Endothelial cell (in vitro differentiated cells): ENCODE data around the gene PLXNA2. TPM values are rescaled to one million over a fixed set of nuclear protein-coding genes. Genes with fewer than 3 reads are reported as not detected.
A peak's percentile ranks its signal among the peaks of the same experiment; 100 is the strongest.

ENCODE experiments used
- DNase-seq: peaks from one replicate; pipeline ENCODE4 v3.0.0; 2021; ENCODE audit warnings: low spot score
- H3K27ac Mint-ChIP-seq: one replicate; pipeline ENCODE4 v1.8.0; 2021; ENCODE audit warnings: mixed read lengths, inconsistent platforms; ENCODE audit not compliant: unreplicated experiment
- H3K27me3 Mint-ChIP-seq: one replicate; pipeline ENCODE4 v1.8.0; 2021; ENCODE audit warnings: mild to moderate bottlenecking, moderate library complexity, mixed read lengths, inconsistent platforms; ENCODE audit not compliant: unreplicated experiment
- H3K36me3 Mint-ChIP-seq: one replicate; pipeline ENCODE4 v1.8.0; 2021; ENCODE audit warnings: mild to moderate bottlenecking, low read depth, mixed read lengths, inconsistent platforms; ENCODE audit not compliant: unreplicated experiment
- H3K4me1 Mint-ChIP-seq: one replicate; pipeline ENCODE4 v1.8.0; 2021; ENCODE audit warnings: mild to moderate bottlenecking, mixed read lengths, inconsistent platforms; ENCODE audit not compliant: unreplicated experiment
- H3K4me3 Mint-ChIP-seq: one replicate; pipeline ENCODE4 v1.8.0; 2021; ENCODE audit warnings: mild to moderate bottlenecking, mixed read lengths, inconsistent platforms; ENCODE audit not compliant: unreplicated experiment
- H3K9me3 Mint-ChIP-seq: one replicate; pipeline ENCODE4 v1.8.0; 2021; ENCODE audit warnings: mixed read lengths, inconsistent platforms; ENCODE audit not compliant: unreplicated experiment
- total RNA-seq: library from RNA; stranded (reverse); fragmentation: NEBNext Ultra II Directional; extraction: Animal tissue kit (Norgen Biotek cat#: 25700); gene quantifications from one replicate; pipeline ENCODE4 v1.2.1, GENCODE V29; 2021; ENCODE audit not compliant: unreplicated experiment
- TF ChIP-seq, protein P1 (sequence below): fragments of 200-600 bp; sonication (generic); IDR thresholded peaks from one replicate; pipeline ENCODE4 v1.5.0; 2021; ENCODE audit warnings: antibody characterized with exemption; ENCODE audit not compliant: unreplicated experiment

Gene PLXNA2
- total RNA-seq, 1 donor from 2014 or later: 25.6 TPM

DNA sequence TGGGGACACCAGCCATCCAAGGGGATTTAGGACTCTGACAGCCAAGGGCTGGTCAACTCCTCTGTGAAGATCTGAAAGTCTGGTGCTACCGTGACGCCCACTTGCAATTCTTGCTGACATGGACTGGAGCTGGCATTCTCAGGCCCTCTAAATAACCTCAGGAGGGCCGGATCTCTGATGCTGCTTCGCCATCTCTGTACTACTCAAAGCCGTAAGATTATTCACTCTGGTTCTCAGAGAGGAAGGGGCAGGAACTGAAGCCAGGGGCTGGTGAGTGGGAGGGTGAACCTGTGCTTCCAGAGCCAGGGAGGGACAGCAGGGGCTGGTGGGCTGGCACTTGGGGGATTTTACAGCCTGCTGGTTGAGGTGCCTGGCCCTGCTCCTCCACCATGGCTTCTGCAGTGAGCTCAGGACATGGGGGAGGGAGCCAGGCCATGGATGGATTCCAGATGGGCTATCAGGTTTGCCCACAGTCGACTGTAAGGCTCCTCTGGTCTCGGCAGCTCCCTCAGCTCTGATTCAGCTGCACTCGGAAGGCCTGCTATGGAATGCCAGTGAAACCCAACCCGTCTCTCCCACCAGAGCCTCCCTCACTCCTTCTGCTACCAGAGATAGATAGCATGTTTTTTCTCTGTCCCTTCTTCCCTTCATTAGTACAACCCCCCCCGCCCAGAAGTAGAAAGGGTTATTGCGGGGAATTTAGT lies 84.5 kb downstream of the PLXNA2 start:
- no peak overlapping the region for H3K27ac Mint-ChIP-seq
- TF ChIP-seq, protein P1, sequence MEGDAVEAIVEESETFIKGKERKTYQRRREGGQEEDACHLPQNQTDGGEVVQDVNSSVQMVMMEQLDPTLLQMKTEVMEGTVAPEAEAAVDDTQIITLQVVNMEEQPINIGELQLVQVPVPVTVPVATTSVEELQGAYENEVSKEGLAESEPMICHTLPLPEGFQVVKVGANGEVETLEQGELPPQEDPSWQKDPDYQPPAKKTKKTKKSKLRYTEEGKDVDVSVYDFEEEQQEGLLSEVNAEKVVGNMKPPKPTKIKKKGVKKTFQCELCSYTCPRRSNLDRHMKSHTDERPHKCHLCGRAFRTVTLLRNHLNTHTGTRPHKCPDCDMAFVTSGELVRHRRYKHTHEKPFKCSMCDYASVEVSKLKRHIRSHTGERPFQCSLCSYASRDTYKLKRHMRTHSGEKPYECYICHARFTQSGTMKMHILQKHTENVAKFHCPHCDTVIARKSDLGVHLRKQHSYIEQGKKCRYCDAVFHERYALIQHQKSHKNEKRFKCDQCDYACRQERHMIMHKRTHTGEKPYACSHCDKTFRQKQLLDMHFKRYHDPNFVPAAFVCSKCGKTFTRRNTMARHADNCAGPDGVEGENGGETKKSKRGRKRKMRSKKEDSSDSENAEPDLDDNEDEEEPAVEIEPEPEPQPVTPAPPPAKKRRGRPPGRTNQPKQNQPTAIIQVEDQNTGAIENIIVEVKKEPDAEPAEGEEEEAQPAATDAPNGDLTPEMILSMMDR: no peak
- no peak overlapping the region for H3K4me3 Mint-ChIP-seq
- peaks cover 40% of the 10 kb centered on the region for H3K4me1 Mint-ChIP-seq
- no peaks in the 10 kb centered on the region for H3K36me3 Mint-ChIP-seq
- H3K9me3 Mint-ChIP-seq: no peaks in the 10 kb centered on the region
- no peak for DNase-seq
- peaks cover 4% of the 10 kb centered on the region for H3K27me3 Mint-ChIP-seq

DNA sequence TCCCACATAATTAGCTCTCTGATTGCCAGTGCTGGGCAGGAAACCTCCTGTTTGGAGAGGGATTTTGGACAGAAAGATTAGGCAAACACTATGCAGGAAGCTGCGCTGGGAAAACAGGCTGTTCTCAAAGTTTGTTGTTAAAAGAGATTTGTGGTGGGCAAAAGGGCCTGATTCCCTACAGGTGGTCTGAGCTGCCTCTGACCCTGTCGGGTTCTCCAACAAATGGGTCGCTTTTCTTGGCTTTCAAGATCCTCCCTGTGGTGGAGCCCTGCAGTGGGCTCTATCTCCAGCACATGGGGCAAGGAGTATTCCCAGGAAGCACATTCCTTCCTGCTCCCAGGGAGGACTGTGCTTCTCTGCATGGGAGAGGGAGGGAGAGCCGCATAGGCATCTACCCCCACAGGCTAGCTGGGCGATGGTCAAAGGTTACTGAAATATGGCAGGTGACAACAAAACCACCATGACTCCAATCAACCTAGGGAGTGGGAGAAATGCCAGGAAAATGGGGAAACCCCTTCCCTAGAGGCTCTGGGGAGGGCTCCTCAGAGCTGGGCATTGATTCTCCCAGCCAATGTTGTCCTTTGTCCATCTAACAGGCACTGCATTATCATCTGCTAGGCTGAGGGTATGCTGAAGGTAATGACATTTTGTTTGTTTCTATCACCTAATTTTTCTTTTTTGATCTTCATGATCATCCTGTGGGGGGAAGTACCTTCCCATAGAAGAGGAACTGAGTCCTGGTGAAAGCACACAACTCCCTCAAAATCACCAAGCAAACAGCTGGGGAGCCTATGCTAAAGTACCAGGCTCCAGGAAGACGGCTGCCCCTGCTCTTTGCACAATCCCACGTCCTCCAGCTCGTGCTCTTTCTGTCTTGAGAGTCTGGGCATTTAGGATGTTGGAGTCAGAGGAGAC lies 85.3 kb downstream of the PLXNA2 start:
- H3K9me3 Mint-ChIP-seq: no peaks in the 10 kb centered on the region
- no peak overlapping the region for H3K27ac Mint-ChIP-seq
- H3K4me1 Mint-ChIP-seq: peaks cover 40% of the 10 kb centered on the region
- peaks cover 4% of the 10 kb centered on the region for H3K27me3 Mint-ChIP-seq
- H3K4me3 Mint-ChIP-seq: no peak overlapping the region
- H3K36me3 Mint-ChIP-seq: no peaks in the 10 kb centered on the region
- DNase-seq: peak; percentile 9
- TF ChIP-seq, protein P1: no peak

DNA sequence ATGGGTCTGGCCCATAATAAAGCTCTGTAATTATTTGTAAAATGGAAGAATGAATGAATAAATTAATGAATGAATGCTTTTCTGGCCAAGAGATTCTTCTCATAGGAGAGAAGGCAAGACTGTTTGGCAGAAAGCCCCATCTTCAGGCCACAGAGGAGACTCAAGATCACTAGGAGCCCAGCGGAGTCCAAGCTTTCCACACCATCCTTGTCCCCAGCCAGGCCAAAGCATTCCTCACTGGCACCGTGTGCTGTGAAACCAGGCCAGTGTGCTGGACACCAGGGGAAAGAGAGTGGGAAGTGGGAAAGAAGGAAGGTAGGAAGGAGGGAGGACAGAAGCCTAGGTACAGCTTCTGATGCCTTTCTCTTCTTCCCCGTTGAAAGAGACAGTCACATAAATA lies 86.4 kb downstream of the PLXNA2 start:
- no peaks in the 10 kb centered on the region for H3K9me3 Mint-ChIP-seq
- H3K36me3 Mint-ChIP-seq: no peaks in the 10 kb centered on the region
- H3K27ac Mint-ChIP-seq: no peak overlapping the region
- H3K27me3 Mint-ChIP-seq: peaks cover 4% of the 10 kb centered on the region
- peaks cover 40% of the 10 kb centered on the region for H3K4me1 Mint-ChIP-seq
- TF ChIP-seq, protein P1: no peak
- DNase-seq: no peak
- H3K4me3 Mint-ChIP-seq: no peak overlapping the region

DNA sequence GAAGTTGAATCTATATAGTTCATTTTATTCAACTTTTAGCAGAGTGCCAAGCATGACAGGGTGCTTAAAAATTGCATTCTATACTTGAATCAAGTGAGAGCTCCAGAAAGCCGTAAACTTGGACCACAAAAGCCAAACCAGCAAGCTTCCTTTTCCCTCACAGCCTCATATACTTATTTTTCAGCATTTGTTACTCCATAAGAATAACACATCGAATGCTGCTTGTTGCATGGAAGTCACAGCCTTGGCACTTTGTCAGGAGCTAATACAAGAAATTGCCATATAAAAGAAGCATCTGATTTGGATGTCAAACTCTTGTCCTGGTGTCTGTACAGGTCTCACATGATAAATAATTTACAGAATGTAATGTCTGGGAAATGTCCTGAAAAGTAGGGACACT lies 87.4 kb downstream of the PLXNA2 start:
- H3K9me3 Mint-ChIP-seq: no peaks in the 10 kb centered on the region
- no peak overlapping the region for H3K27ac Mint-ChIP-seq
- DNase-seq: no peak
- no peak overlapping the region for H3K4me3 Mint-ChIP-seq
- peaks cover 4% of the 10 kb centered on the region for H3K27me3 Mint-ChIP-seq
- TF ChIP-seq, protein P1: no peak
- H3K4me1 Mint-ChIP-seq: peaks cover 38% of the 10 kb centered on the region
- no peaks in the 10 kb centered on the region for H3K36me3 Mint-ChIP-seq

DNA sequence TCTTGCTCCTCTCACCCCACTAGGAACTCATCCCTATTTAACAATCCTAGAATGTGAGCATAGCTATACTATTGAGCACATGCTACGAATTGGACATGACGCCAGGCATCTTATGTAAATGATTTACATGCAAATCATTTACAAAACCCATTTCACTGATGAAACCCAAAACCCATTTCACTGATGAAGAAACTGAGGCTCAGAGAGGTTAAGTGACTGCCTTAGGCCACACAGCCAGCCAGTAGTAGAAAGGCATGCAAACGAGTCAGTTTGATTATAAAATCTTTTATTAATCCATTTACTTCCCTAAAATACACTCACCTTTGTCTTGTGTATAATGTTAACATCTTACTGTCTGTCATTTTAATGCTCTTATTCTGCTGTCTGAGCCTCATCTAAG lies 87.9 kb downstream of the PLXNA2 start:
- Mint-ChIP-seq H3K27me3 (peaks cover 4% of the 10 kb centered on the region), H3K4me3 (no peak overlapping the region), H3K27ac (no peak overlapping the region), H3K4me1 (peaks cover 36% of the 10 kb centered on the region), H3K36me3 (no peaks in the 10 kb centered on the region), H3K9me3 (no peaks in the 10 kb centered on the region)
- DNase-seq: no peak
- TF ChIP-seq, protein P1: no peak
